ENCODE measurements around the gene ABCA4.

GRCh38 chr1:94142583-94142982 is 21.6 kb upstream of the ABCA4 start:
- TF ChIP-seq POLR2AphosphoS5 (IDR thresholded peaks at IDR 0.05; ENCODE audit: low read depth, low read length) (no peak), SIN3A (IDR thresholded peaks at IDR 0.05; ENCODE audit: borderline replicate concordance, insufficient read depth, low read length) (no peak), TAF1 (IDR thresholded peaks at IDR 0.05; ENCODE audit: borderline replicate concordance, insufficient read depth, low read length) (no peak), REST (IDR thresholded peaks at IDR 0.05; ENCODE audit: insufficient read depth in 1 of 2, low read depth in 2 of 2, low read length in 2 of 2) (no peak)

Measured in PFSK-1 (cell line).